ENCODE results near the gene ICE1.

DNA sequence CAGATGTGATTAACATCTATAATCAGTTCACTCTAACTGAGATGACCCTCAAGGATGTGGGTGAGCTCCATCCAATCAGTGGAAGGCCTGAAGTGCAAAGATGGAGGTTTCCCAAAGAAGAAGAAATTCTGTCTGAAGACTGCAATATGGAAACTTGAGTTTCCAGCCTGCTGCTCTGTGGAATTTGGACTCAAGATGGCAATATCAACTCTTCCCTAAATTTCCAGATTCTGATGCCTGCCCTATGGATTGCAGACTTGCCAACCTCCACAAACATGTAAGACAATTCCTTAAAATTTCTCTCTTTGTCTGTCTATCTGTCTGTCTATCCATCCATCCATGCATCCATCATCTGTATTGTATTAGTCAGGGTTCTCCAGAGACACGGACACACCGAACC lies 85.9 kb downstream of the ICE1 start:
- TF ChIP-seq CTCF (optimal IDR thresholded peaks at IDR 0.05 in 1 of 3, IDR thresholded peaks at IDR 0.05 in 1 of 3, conservative IDR thresholded peaks at IDR 0.05 in 1 of 3; ENCODE audit: extremely low read depth in 1 of 3, insufficient read depth in 2 of 3, low read length in 3 of 3) = no peak
- TF ChIP-seq EZH2 (IDR thresholded peaks at IDR 0.05; ENCODE audit: low read length) = no peak
